CD4-positive, alpha-beta T cell treated with Interleukin-17A for 1 hour (primary cell): ENCODE results near the gene COG3.

ENCODE experiments used
- DNase-seq: peaks from one replicate; pipeline ENCODE4 v3.0.0-alpha.2; 2020

Gene COG3

DNA sequence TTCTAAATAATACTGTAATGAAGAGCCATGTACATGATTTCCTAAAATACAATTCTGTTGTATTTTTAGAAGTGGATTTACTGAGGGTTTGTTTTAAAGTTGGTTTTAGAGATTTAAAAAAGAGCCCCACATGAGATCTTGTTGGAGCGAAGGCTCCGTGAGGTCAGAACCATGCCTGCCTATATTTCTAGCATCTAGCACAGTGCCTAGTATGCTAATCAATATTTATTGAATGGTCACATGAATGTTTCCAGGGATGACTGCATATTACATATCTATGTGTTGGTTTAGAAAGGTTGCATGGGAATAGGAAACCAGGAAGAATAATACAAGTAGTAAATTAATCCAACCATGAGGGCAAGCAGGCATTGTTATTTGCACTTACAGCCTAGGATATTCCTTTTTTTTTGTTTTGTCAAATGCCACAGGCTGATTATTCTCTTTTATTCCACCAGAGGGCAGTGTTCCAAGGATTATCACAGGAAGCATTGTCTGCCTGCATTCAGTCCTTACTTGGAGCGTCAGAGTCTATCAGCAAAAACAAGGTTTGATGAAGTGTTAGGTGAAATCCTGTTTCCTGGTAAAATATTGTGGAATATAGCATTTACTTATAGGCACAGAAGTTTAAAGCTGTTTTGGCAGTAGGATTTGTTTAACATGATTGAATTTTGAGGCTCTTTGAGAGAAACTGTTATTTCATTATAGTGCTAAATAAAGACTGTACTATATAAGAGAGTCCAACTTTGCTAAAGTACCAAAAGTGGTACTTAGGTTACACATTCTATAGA, 46.8 kb downstream of the COG3 start:
- DNase-seq = peak; percentile 75

DNA sequence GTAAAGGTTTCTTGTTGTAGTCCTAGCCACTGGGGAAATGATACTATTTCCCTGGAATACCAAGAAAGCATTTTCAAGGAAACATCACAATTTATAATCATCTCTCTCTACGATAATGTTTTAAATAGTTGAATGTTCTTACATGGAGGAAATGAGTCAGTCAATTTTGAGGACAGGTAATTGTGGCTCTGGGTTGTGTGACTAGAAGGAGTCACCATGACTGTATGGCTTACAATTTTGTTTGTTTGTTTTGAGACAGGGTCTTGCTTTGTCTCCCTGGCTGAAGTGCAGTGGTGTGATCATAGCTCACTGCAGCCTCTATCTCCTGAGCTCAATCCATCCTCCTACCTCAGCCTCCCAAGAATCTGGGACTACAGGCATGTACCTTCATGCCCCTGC, 47.4 kb downstream of the COG3 start:
- no peak for DNase-seq

DNA sequence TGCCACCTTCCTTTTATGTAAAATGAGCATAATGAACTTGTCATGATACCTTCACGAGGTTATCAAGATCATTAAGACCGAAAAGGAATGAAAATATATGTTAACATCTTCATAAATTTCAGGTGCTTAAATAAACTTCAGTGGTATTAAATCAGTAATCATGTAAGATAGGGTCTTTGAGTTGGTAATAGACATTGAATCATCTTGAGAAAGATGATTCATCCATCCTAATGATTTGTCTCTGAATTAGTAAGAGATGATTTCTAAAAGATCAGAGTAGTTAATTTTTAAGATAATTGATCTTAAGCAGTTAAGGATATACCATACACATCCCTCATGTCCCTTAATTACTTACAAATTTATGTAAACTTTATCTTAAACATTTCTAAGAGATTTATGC, 52.0 kb downstream of the COG3 start:
- DNase-seq = no peak

DNA sequence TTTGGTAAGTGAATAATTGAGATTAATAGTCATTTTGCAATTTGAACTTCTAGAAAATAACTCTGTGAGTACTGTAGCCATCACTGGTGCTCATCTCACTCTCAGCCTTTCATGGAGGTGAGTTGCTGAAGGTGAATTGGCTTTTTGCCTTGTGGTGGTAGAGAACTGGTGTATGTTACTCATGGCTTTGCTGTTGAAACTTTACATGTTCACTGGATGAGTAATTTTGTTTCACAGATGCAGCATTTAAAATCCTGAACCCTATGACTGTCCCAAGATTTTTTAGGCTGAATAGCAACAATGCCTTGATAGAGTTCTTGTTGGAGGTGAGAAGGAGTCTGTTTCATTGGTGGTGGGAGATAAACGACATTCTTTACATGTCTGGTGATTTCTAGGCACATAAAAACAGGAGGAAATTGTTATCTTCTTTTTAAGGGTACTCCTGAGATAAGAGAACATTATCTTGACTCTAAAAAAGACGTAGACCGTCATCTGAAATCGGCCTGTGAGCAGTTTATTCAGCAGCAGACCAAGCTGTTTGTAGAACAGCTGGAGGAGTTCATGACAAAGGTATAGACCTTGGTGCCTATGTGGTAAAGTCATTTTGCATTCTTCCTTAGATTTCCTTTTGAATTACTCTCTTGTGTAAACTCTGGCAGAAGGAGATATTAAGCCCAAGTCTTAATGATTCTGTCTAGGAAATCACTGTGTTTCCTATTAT, 53.9 kb downstream of the COG3 start:
- no peak for DNase-seq

DNA sequence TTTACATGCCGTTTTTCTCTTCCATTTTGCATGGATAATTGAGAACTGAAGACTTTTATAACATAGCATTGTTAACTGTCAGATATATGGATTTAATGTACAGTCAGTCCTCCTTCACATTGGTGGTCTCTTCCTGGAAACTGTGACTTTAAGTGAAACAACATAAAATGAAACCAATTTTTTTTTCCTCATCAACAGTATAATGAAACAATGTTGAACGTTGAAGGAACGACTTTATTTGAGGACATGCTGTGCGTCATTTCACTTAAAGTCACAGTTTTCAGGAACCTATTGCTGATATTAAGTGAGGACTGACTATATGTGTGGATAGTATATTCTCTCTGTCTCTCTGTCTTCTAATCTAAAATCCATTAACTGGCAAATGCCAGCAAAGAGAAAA, 54.8 kb downstream of the COG3 start:
- DNase-seq = no peak

DNA sequence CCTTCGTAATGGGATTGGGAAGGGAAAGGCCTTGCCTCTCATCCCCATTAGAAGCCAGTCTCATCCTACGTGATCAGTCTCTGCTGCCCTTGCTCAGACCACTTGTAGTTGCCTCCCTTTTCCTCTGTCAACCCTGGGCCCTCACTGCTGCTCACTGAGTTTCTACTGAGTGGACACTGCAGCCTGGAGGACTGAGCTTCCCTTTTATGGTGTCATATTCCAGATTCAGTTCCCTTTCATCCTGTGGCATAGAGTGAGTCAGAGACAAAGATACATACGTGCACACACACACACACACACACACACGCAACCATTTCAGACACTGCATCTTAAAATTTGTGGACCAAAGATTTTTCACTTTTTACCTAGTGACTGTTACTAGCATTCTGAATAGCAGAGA, 56.6 kb downstream of the COG3 start:
- DNase-seq = no peak

DNA sequence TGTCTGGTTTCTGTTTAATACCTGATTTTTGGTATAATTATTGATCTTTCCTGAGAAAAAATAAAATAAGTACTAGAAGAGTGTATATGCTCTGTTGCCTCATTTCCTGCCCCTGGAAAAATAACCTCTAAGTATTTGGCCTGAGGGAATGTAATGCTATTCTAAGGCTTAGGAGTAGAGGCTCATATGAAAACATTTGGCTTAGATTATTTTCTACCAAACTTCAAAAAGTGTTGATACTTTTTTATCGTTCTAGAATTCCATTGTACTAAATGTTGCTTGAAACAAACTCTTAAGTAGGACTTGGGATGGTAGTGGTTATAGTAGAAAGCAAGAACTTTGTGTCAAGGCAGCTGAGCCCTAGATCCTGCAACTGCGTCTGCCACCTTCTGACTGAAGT, 57.8 kb downstream of the COG3 start:
- no peak for DNase-seq

DNA sequence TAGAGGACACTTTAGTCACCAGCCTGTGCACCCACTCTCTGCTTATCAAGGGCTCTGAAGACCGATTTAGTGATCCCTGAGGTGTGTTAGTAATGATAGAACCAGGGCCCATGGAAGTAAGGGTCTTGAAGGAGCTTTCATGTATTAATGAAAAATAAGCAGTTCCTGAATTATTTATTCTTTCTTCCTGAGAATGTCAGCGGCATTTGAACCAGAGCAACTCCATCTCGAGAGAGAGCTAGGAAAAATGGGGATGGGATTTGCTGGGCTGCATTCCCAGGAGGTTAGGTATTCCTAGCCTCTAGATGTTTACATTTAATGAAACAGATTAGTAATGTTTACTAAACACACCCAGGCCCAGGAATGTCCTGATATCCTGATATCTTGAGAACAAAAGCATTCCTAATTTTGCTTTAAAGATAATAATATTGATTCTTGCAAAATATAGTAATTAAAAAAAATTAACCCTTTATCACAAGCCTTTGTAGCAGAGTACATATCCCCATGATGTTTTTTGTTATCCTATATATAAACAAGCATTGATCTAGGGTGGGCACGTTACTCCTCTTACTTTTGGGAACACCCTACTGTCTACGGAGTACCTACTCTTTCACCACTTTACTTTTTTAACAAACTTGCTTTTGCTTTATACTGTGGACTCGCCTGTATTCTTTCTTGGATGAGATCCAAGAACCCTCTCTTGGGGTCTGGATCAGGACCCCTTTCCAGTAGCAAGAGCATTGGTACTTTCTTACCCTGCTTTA, 63.1 kb downstream of the COG3 start:
- DNase-seq = no peak

DNA sequence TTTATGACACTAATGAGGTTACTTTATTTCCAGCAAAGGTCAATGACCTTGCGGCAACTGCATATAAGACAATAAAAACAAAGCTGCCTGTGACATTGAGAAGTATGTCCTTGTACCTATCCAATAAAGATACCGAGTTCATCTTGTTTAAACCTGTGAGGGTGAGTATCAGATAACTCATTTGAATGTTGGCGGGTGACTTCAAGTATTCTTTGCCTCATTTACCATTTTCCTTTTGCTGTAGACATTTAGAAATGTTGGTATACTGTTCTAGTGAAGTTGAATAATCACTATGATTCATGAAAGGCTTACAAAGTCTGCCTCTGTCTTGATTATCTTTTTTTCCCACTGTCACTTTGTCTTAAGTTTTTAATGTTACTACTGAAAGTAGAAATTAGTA, 65.0 kb downstream of the COG3 start:
- no peak for DNase-seq

DNA sequence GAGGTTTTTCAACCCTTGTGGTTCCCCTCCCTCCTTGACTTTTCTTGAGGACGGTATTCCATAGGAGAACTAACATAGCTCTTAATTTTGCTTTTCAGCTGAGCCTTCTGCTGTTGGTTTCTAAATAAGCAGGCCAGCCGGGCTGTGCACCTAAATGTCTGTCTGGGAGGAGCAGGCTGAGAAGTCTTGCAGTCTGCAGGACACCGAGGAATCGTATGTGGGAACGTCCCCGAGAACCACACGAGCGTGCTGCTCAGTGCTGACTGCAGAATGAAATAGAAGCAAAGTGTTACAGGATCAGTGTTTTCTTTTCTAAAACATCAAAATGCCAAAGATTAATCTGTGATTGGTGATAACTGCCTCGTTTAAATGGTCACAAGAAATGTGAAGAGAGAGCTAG, 69.9 kb downstream of the COG3 start:
- no peak for DNase-seq

DNA sequence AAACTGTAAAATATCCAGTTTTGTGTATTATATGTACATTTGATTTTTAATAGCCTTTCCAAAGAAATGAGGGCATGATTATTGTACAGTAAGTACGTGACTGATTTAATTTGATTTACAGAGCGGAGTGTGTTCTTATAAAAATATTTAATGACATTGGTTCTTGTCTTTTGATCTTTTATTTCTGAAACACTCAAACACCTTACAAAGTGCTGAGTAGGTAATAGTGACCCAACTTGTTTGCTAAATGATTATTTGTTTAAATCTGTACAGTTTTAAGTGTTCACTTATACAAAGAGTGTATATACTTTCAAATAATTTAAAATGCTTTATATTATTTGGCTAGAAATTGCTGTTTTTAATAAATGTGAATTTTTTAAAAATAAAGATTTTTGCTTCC, 71.5 kb downstream of the COG3 start:
- DNase-seq = no peak

DNA sequence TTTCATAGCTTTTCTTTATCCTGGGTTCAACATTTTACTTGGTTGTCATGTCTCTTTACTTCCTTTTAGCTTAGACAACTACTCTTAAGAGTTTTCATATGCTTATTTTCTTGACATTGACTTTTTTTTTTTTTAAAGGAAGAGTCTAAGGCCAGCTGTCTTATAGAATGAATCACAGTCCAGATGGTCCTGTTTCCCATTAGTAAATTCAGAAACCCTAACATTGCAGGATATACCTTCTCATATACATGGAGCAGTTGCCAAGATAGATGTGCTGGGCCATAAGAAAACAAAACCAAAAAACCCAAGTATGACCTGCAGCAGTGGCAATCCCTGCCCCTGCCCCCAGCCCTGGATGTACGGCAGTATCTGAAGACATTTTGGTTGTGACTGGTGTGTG, 72.8 kb downstream of the COG3 start:
- no peak for DNase-seq

DNA sequence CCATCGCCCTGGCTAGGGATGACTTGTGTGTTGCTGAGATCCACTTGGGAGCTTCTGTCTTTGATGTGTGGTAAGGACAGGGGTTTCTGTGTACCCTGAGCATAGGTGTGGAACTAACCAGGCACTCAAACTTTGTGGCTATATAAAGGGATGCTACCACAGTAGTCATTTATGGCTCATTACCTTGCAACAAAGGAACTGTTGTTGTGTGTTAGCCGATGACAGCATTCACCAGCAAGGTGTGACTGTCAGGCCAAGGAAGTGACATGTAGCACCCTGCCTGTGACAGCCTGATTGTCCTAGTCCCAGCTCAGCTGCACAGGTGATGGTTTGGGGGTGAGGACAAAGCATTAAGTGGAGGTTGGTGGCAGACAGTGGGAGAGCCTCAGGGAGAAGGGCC, 73.6 kb downstream of the COG3 start:
- no peak for DNase-seq

DNA sequence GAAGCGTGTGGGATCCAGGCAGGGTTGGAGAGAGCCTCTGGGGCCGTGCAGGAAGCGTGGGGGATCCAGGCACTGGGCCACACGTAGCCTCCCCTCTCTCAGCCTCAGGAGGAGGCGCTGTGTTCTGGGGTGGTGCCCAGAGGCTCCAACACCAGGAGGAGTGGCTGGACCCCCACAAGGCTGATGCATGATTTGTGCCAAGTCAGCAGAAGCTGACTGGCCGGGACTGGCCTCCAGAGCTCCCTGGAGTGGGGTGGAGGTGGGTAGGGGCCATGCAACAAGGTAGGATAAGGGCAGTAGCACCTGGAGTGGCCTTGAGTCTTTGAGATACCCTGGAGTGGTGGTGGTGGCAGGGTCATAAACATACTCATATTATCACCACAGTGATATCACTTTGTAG, 75.5 kb downstream of the COG3 start:
- DNase-seq = no peak

DNA sequence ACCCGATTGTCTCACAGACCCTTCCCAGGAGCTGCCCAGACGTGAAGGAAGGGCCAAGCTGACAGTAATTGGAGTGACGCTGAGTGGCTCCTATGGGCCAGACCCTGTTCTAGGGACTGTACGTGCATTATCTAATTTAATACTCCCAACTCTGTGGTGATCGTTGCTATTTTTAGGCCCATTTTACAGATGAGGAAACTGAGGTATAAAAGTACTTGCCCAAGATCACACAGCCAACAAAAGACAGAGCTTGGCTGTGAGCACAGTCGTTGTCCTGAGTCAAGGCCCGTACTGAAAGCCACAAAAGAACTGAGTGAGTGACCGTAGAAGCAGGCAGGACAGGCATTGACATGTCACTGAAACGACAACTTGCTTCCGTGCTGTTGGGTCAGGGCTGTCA, 76.1 kb downstream of the COG3 start:
- DNase-seq = no peak

DNA sequence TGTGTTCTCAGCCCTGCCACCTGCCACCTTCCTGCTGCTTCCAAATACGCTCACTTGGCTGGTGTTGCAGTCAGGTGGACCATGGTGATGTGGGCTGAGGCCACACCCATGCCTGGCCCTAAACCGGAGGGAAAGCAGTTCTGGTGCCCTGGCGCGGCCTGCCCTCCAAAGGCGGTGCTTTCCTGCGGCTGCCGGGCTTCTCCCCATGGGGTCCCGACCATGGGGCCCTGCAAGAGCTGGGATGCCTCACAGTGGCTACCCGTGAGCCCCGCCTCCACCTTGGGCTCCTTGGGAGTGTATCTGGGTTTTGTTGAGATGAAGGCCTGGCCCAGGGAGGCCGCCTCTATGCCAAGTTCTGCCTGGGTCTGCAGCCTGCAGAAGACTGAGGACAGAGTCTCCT, 77.1 kb downstream of the COG3 start:
- DNase-seq = no peak

DNA sequence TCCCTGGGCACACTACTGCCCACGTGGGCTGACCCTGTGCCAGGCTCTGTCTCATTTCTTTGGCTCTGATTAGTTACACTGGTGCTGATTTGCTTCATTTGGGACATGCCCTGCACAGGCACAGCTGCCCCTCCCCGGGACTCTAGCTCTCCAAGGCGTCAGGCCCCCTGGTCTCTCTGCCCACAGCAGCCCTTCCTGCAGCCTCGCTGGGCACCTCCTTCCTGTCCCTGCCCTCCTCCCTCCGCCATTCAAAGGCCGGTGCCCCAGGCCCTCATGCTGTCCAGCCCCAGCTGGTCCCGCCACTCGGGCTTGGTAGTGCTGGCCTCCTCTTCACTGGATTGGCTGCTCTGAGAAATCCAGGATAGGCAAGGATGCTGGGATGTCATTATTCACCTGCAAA, 77.7 kb downstream of the COG3 start:
- DNase-seq = no peak

DNA sequence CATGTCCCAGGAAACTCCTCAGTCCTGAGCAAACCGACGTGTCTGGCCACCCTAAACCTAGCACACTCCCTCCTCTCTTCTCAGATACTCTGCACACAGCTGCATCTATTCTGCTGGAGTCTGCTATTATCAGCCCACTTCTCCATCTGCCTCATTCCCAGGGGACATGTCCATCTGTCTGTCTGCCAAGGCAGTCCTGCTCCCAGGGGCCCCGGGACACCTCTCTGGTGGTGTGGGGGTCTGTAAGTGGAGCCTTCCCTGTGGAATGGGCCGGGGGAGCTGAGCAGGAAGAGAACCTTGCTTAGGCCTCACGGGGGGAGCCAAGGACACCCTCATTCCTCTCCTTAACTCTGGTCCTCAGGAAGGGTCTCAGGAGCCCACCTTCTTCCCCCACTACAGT, 78.1 kb downstream of the COG3 start:
- DNase-seq = no peak

DNA sequence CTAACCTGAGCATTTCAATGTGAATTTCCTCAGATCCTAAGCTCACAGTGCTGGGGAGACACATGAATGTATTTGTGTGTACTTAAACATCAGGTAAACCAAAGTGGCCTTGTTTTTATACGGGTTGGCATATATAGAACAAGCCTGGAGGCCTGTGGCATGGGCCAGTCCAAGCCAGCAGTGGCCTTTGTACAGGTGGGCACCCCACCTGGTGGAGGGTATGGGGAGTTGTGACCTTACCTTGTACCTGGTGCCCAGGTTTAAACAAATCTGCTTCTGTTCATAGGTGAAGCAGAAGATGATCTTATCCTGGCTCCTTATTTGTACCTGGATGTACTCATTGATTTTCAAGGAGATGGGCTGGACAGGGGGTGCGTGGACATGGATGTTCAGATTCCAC, 79.8 kb downstream of the COG3 start:
- DNase-seq = no peak

DNA sequence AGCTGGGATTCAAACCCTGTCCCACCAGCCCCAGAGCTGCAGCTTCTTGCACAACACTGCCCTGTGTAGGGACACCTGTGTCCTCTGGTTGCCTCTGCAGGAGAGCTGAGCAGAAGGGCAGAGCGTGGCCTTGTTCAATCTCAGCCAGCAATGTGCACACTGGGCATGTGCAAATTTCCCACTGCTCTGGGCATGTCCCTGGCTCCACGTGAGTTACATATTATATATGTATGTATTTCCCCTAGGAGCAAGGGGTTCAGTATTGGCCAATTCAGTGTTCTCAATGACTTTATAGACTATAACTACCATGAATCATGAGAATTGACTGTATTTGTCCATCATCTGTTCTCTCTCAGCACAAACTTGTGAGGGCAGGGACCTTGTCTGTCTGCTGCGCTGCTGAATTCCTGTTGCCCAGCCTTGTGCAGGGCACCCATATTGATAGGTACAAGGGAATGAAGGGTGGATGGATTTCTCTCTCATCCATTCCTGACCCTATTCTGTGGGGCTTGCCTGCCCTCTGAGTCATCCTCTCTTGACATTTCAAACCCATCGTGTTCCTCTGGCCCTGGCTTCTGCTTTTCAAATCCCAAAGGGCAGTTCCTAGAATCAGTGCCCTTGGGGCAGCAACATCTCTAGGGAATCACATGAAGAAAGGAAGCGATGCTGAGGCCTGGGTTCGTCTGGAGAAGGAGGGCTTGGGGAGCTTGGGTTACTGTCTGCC, 81.1 kb downstream of the COG3 start:
- no peak for DNase-seq

DNA sequence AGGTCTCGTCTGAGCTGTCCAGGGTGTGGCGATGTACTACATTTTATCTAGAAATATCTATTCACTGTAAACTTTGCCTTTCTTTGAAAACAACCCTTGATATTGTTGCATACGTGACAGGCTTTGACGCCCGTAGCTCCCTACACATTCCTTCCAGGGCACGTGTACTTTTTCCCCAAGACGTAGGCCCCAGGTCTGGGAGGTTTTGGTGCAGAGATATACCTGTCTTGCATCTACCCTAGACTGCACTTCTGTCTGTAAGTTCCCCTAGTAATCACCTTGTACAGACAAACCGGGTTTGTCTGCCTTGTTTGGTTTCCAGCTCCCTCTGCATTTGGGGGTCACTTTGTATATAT, 81.6 kb downstream of the COG3 start:
- no peak for DNase-seq

DNA sequence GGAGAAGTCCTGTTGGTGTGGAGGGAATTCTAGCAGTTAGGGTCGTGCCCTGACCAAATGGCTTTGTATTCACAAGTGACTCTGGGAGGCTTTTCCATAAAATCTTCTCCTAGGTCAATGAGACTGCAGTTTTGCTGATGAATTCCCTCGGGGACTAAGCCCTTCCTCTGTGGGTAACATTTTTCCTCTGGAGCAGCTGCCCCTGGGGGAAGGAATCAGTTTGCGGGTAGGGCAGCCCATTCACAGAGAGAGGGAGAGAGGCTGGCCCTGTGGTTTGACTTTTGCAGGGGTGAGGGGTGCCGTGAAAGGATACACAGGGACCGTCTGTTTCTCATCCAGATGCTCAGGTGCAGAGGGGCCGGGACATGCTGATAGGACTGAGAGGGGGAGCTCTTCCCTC, 83.5 kb downstream of the COG3 start:
- DNase-seq = no peak

DNA sequence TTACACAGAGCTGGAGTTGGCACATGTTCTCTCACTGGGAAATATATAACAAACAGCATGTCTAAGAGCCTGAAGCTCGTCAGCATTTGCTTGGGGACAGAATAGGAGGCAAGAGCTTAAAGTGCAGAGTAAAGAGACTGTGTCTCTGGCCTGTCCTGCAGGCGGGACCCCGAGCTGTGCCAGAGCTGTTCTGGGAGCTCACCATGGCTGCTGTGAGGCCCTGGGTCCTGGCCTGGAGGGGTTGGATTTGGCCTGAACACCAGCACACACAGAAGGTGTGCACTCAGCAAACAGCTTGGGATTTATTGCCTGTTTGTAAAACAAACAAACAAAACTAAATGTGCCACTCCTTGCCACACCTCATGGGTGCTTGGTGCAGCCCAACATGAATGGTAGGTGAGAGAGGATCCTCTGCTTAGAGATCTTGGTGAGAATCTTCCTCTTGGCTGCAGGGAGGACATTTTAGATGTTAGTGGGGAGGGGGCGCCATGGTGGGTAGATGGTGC, 89.9 kb downstream of the COG3 start:
- no peak for DNase-seq
